Left cardiac atrium (tissue), 4 donors: ENCODE data around the gene KLF15. TPM values are rescaled to one million over a fixed set of nuclear protein-coding genes. Genes with fewer than 3 reads are reported as not detected.
"Not testable (repeated sequence)": the region's sequence is repeated elsewhere in the genome, so short reads cannot be mapped to it uniquely, and the experiment has no call there.

Source experiments
- ATAC-seq, 2 donors: fragments of 200-7000 bp; cut with Tn5 transposase; one replicate each; pipeline ENCODE4 v1.9.1; 2020; ENCODE audit warnings: mild to moderate bottlenecking in 2 of 2, moderate library complexity in 2 of 2
- DNase-seq: peaks from one replicate; pipeline ENCODE4 v3.0.0-alpha.2; 2020
- intact Hi-C, 2 donors: fragments of 100-400 bp; cut with DNase I; formaldehyde crosslinking; loops; one replicate each; pipeline versions ENCODE4 v1.14.1 to v1.15.1; 2022 to 2023
- total RNA-seq, 2 donors: library from RNA; stranded (reverse); fragmentation: NEBNext Ultra II Directional; extraction: Animal tissue kit (Norgen Biotek cat#: 25700); gene quantifications; one replicate each; pipeline ENCODE4 v1.2.1, GENCODE V29; 2021
- donor health status: DM: no; HTN: yes; CAD: no.
- donor health status: DM: no; HTN: yes; CAD: no; lungs with severe emphysema.
- donor health status: DM: yes; HTN: yes; CAD: no.
- donor health status: Dilated cardiomyopathy.

Gene KLF15
- total RNA-seq, 2 donors from 2014 or later, result 23.8 to 32.4 TPM

- ATAC-seq (no peak), DNase-seq (no peak)
- intact Hi-C loops, result loop anchor here in 1 of 2 donors (10.0 kb wide), 1 partner anchor 46 kb away; no protein-coding TSS in a partner anchor
Measured at GRCh38 chr3:126340943-126341754, 16.1 kb downstream of the KLF15 start.

- no peak for ATAC-seq
- intact Hi-C loops, result loop anchor here in 1 of 2 donors (10.0 kb wide), 1 partner anchor 46 kb away; no protein-coding TSS in a partner anchor
- DNase-seq, result no peak
Measured at GRCh38 chr3:126340596-126340942, 16.6 kb downstream of the KLF15 start.

GRCh38 chr3:126340081-126340511 lies 17.1 kb downstream of the KLF15 start:
- ATAC-seq, result peak; percentile 63 to 79
- intact Hi-C loops, result loop anchor here in 1 of 2 donors (10.0 kb wide), 1 partner anchor 45 kb away; no protein-coding TSS in a partner anchor
- DNase-seq, result no peak

- ATAC-seq (no peak), DNase-seq (no peak)
- intact Hi-C loops, result no loop called here
Measured at GRCh38 chr3:126339466-126339865, 17.7 kb downstream of the KLF15 start.

- intact Hi-C loops, result no loop called here
- ATAC-seq (peak in 1 of 2 donors; percentile 20), DNase-seq (no peak)
Measured at GRCh38 chr3:126338790-126339288, 18.4 kb downstream of the KLF15 start.

- DNase-seq (no peak), ATAC-seq (no peak)
- intact Hi-C loops, result no loop called here
Measured at GRCh38 chr3:126337980-126338651, 19.1 kb downstream of the KLF15 start.

- ATAC-seq, intact Hi-C loops: not testable (repeated sequence)
- peak; percentile 3 for DNase-seq
Measured at GRCh38 chr3:126331812-126332336, 25.3 kb downstream of the KLF15 start.

- intact Hi-C loops, result no loop called here
- ATAC-seq (no peak), DNase-seq (no peak)
Measured at GRCh38 chr3:126329927-126330725, 27.1 kb downstream of the KLF15 start.

GRCh38 chr3:126326629-126327028 lies 30.6 kb downstream of the KLF15 start:
- DNase-seq, result no peak
- no peak for ATAC-seq
- intact Hi-C loops, result no loop called here

GRCh38 chr3:126322181-126322967 lies 34.8 kb downstream of the KLF15 start:
- ATAC-seq, result no peak
- intact Hi-C loops, result no loop called here
- no peak for DNase-seq

- ATAC-seq (no peak), DNase-seq (no peak)
- intact Hi-C loops, result no loop called here
Measured at GRCh38 chr3:126321490-126321889, 35.7 kb downstream of the KLF15 start.

GRCh38 chr3:126320517-126321293 lies 36.5 kb downstream of the KLF15 start:
- DNase-seq (no peak), ATAC-seq (no peak)
- intact Hi-C loops, result no loop called here

GRCh38 chr3:126319701-126320295 lies 37.4 kb downstream of the KLF15 start:
- ATAC-seq, result peak in 1 of 2 donors; percentile 45
- no peak for DNase-seq
- intact Hi-C loops, result no loop called here

GRCh38 chr3:126317029-126317996 lies 39.9 kb downstream of the KLF15 start:
- ATAC-seq (no peak), DNase-seq (no peak)
- intact Hi-C loops, result no loop called here

GRCh38 chr3:126316501-126316939 lies 40.7 kb downstream of the KLF15 start:
- peak in 1 of 2 donors; percentile 26 for ATAC-seq
- no peak for DNase-seq
- intact Hi-C loops, result no loop called here

GRCh38 chr3:126316031-126316461 lies 41.2 kb downstream of the KLF15 start:
- DNase-seq (no peak), ATAC-seq (no peak)
- intact Hi-C loops, result no loop called here
